Measurements from ENCODE around the gene TRIL. TPM values are rescaled to one million over a fixed set of nuclear protein-coding genes. Genes with fewer than 3 reads are reported as not detected.

Gene TRIL
- total RNA-seq, 5 donors from 2014 or later (not counting 1 experiment from before 2014, with no cell fraction given) = not detected

GRCh38 chr7:28999895-29000716, 42.0 kb upstream of the TRIL start:
- no peaks in the 10 kb centered on the region for H3K4me1 Mint-ChIP-seq
- no peak overlapping the region for H3K27ac ChIP-seq (ENCODE audit: low read length)
- no peaks in the 10 kb centered on the region for H3K4me1 ChIP-seq (ENCODE audit: control insufficient read depth in 1 of 2, extremely low read depth in 1 of 2, insufficient read depth in 2 of 2, low read length in 2 of 2)
- CTCF ChIA-PET = no interaction called here
- no peaks in the 10 kb centered on the region for H3K36me3 Mint-ChIP-seq
- no peaks in the 10 kb centered on the region for H3K36me3 ChIP-seq (ENCODE audit: control insufficient read depth in 2 of 2, extremely low read depth in 1 of 2, insufficient read depth in 1 of 2, low read length in 1 of 2)
- no peak overlapping the region for H3K27ac Mint-ChIP-seq
- POLR2A ChIA-PET = no interaction called here
- peaks cover 0 to 8% of the 10 kb centered on the region in 2 donors for H3K27me3 Mint-ChIP-seq
- no peaks in the 10 kb centered on the region for H3K9me3 ChIP-seq
- DNase-seq (no peak), ATAC-seq (replicated peaks in 1 of 4) (no peak)
- H3K27me3 ChIP-seq (replicated peaks in 1 of 2; ENCODE audit: control insufficient read depth in 2 of 2, extremely low read depth in 1 of 2, insufficient read depth in 2 of 2, low read length in 1 of 2) = no peaks in the 10 kb centered on the region
- no peak overlapping the region for H3K4me3 ChIP-seq (ENCODE audit: control insufficient read depth in 1 of 2, extremely low read depth in 1 of 2, low read length in 1 of 2)
- H3K9me3 Mint-ChIP-seq = peaks cover 0 to 3% (median 0%) of the 10 kb centered on the region in 3 donors
- WGBS (ENCODE audit: insufficient coverage) = 86% methylated on average over 11 of the region's 12 CpGs
- no peak overlapping the region for H3K4me3 Mint-ChIP-seq

- Histone ChIP-seq H3K27ac (ENCODE audit: low read length) (no peak overlapping the region), H3K4me3 (ENCODE audit: control insufficient read depth in 1 of 2, extremely low read depth in 1 of 2, low read length in 1 of 2) (no peak overlapping the region), H3K9me3 (no peaks in the 10 kb centered on the region), H3K36me3 (ENCODE audit: control insufficient read depth in 2 of 2, extremely low read depth in 1 of 2, insufficient read depth in 1 of 2, low read length in 1 of 2) (no peaks in the 10 kb centered on the region), H3K4me1 (ENCODE audit: control insufficient read depth in 1 of 2, extremely low read depth in 1 of 2, insufficient read depth in 2 of 2, low read length in 2 of 2) (no peaks in the 10 kb centered on the region), H3K27me3 (replicated peaks in 1 of 2; ENCODE audit: control insufficient read depth in 2 of 2, extremely low read depth in 1 of 2, insufficient read depth in 2 of 2, low read length in 1 of 2) (no peaks in the 10 kb centered on the region)
- no peaks in the 10 kb centered on the region for H3K36me3 Mint-ChIP-seq
- ChIA-PET CTCF (no interaction called here), POLR2A (interaction anchor here (0.7 kb wide), 2 partner anchors 11 to 785 kb away, joined by 3 to 4 read pairs; no protein-coding TSS in a partner anchor)
- peaks cover 0 to 3% (median 0%) of the 10 kb centered on the region in 3 donors for H3K9me3 Mint-ChIP-seq
- H3K27me3 Mint-ChIP-seq = peaks cover 0 to 8% of the 10 kb centered on the region in 2 donors
- DNase-seq (no peak), ATAC-seq (replicated peaks in 1 of 4) (no peak)
- H3K4me3 Mint-ChIP-seq = no peak overlapping the region
- no peaks in the 10 kb centered on the region for H3K4me1 Mint-ChIP-seq
- H3K27ac Mint-ChIP-seq = no peak overlapping the region
- WGBS (ENCODE audit: insufficient coverage) = no CpG with 5 or more reads among the region's 5 CpGs
Measured at GRCh38 chr7:28999427-28999826, 41.3 kb upstream of the TRIL start.

GRCh38 chr7:28998105-28998504, 40.0 kb upstream of the TRIL start:
- ChIA-PET POLR2A (no interaction called here), CTCF (no interaction called here)
- 93% methylated on average over 3 of the region's 4 CpGs for WGBS (ENCODE audit: insufficient coverage)
- Mint-ChIP-seq H3K27me3 (peaks cover 0 to 8% of the 10 kb centered on the region in 2 donors), H3K4me3 (no peak overlapping the region), H3K36me3 (no peaks in the 10 kb centered on the region), H3K4me1 (no peaks in the 10 kb centered on the region), H3K9me3 (peaks cover 0 to 3% (median 0%) of the 10 kb centered on the region in 3 donors), H3K27ac (no peak overlapping the region)
- Histone ChIP-seq H3K36me3 (ENCODE audit: control insufficient read depth in 2 of 2, extremely low read depth in 1 of 2, insufficient read depth in 1 of 2, low read length in 1 of 2) (no peaks in the 10 kb centered on the region), H3K27me3 (replicated peaks in 1 of 2; ENCODE audit: control insufficient read depth in 2 of 2, extremely low read depth in 1 of 2, insufficient read depth in 2 of 2, low read length in 1 of 2) (no peaks in the 10 kb centered on the region), H3K27ac (ENCODE audit: low read length) (no peak overlapping the region), H3K4me3 (ENCODE audit: control insufficient read depth in 1 of 2, extremely low read depth in 1 of 2, low read length in 1 of 2) (no peak overlapping the region), H3K9me3 (no peaks in the 10 kb centered on the region), H3K4me1 (ENCODE audit: control insufficient read depth in 1 of 2, extremely low read depth in 1 of 2, insufficient read depth in 2 of 2, low read length in 2 of 2) (no peaks in the 10 kb centered on the region)
- DNase-seq (no peak), ATAC-seq (replicated peaks in 1 of 4) (no peak)

- ATAC-seq (replicated peaks in 1 of 4) = no peak
- CTCF ChIA-PET = no interaction called here
- H3K27ac ChIP-seq (ENCODE audit: low read length) = no peak overlapping the region
Measured at GRCh38 chr7:28996836-28997235, 38.7 kb upstream of the TRIL start.

GRCh38 chr7:28993371-28993770, 35.2 kb upstream of the TRIL start:
- no peak for ATAC-seq (replicated peaks in 1 of 4)
- CTCF ChIA-PET = no interaction called here

More at GRCh38 chr7:28996836-28997235, 38.7 kb upstream of the TRIL start:
- Mint-ChIP-seq H3K36me3 (no peaks in the 10 kb centered on the region), H3K9me3 (peaks cover 0 to 3% (median 0%) of the 10 kb centered on the region in 3 donors), H3K4me1 (no peaks in the 10 kb centered on the region), H3K27me3 (peaks cover 0 to 8% of the 10 kb centered on the region in 2 donors), H3K4me3 (no peak overlapping the region), H3K27ac (no peak overlapping the region)
- H3K27me3 ChIP-seq (replicated peaks in 1 of 2; ENCODE audit: control insufficient read depth in 2 of 2, extremely low read depth in 1 of 2, insufficient read depth in 2 of 2, low read length in 1 of 2) = no peaks in the 10 kb centered on the region
- DNase-seq = no peak
- WGBS (ENCODE audit: insufficient coverage) = 78% methylated on average over 4 of the region's 6 CpGs
- H3K9me3 ChIP-seq = no peaks in the 10 kb centered on the region
- no peak overlapping the region for H3K4me3 ChIP-seq (ENCODE audit: control insufficient read depth in 1 of 2, extremely low read depth in 1 of 2, low read length in 1 of 2)
- POLR2A ChIA-PET = no interaction called here
- no peaks in the 10 kb centered on the region for H3K36me3 ChIP-seq (ENCODE audit: control insufficient read depth in 2 of 2, extremely low read depth in 1 of 2, insufficient read depth in 1 of 2, low read length in 1 of 2)
- no peaks in the 10 kb centered on the region for H3K4me1 ChIP-seq (ENCODE audit: control insufficient read depth in 1 of 2, extremely low read depth in 1 of 2, insufficient read depth in 2 of 2, low read length in 2 of 2)

GRCh38 chr7:28992798-28993197, 34.7 kb upstream of the TRIL start:
- H3K9me3 ChIP-seq = no peaks in the 10 kb centered on the region
- H3K9me3 Mint-ChIP-seq = peaks cover 0 to 3% (median 0%) of the 10 kb centered on the region in 3 donors
- peaks cover 4 to 6% of the 10 kb centered on the region in 2 donors for H3K27me3 Mint-ChIP-seq
- WGBS (ENCODE audit: insufficient coverage) = no CpG with 5 or more reads among the region's 1 CpG
- H3K4me3 ChIP-seq (ENCODE audit: control insufficient read depth in 1 of 2, extremely low read depth in 1 of 2, low read length in 1 of 2) = no peak overlapping the region
- H3K27ac ChIP-seq (ENCODE audit: low read length) = no peak overlapping the region
- no peaks in the 10 kb centered on the region for H3K36me3 ChIP-seq (ENCODE audit: control insufficient read depth in 2 of 2, extremely low read depth in 1 of 2, insufficient read depth in 1 of 2, low read length in 1 of 2)
- H3K4me1 Mint-ChIP-seq = no peaks in the 10 kb centered on the region
- DNase-seq = no peak
- H3K4me1 ChIP-seq (ENCODE audit: control insufficient read depth in 1 of 2, extremely low read depth in 1 of 2, insufficient read depth in 2 of 2, low read length in 2 of 2) = no peaks in the 10 kb centered on the region
- H3K27ac Mint-ChIP-seq = no peak overlapping the region
- no peak overlapping the region for H3K4me3 Mint-ChIP-seq
- no peaks in the 10 kb centered on the region for H3K27me3 ChIP-seq (replicated peaks in 1 of 2; ENCODE audit: control insufficient read depth in 2 of 2, extremely low read depth in 1 of 2, insufficient read depth in 2 of 2, low read length in 1 of 2)
- ChIA-PET POLR2A (no interaction called here), CTCF (no interaction called here)
- ATAC-seq (replicated peaks in 1 of 4) = no peak
- H3K36me3 Mint-ChIP-seq = no peaks in the 10 kb centered on the region

More at GRCh38 chr7:28993371-28993770, 35.2 kb upstream of the TRIL start:
- Mint-ChIP-seq H3K9me3 (peaks cover 0 to 3% (median 0%) of the 10 kb centered on the region in 3 donors), H3K4me3 (no peak overlapping the region), H3K36me3 (no peaks in the 10 kb centered on the region), H3K27me3 (peaks cover 4 to 6% of the 10 kb centered on the region in 2 donors), H3K4me1 (no peaks in the 10 kb centered on the region), H3K27ac (no peak overlapping the region)
- no peaks in the 10 kb centered on the region for H3K9me3 ChIP-seq
- no peaks in the 10 kb centered on the region for H3K36me3 ChIP-seq (ENCODE audit: control insufficient read depth in 2 of 2, extremely low read depth in 1 of 2, insufficient read depth in 1 of 2, low read length in 1 of 2)
- no peaks in the 10 kb centered on the region for H3K27me3 ChIP-seq (replicated peaks in 1 of 2; ENCODE audit: control insufficient read depth in 2 of 2, extremely low read depth in 1 of 2, insufficient read depth in 2 of 2, low read length in 1 of 2)
- POLR2A ChIA-PET = no interaction called here
- H3K4me3 ChIP-seq (ENCODE audit: control insufficient read depth in 1 of 2, extremely low read depth in 1 of 2, low read length in 1 of 2) = no peak overlapping the region
- DNase-seq = no peak
- H3K4me1 ChIP-seq (ENCODE audit: control insufficient read depth in 1 of 2, extremely low read depth in 1 of 2, insufficient read depth in 2 of 2, low read length in 2 of 2) = no peaks in the 10 kb centered on the region
- 59% methylated on average over 2 of the region's 4 CpGs for WGBS (ENCODE audit: insufficient coverage)
- no peak overlapping the region for H3K27ac ChIP-seq (ENCODE audit: low read length)
